NCI-H510A treated with DMSO at 0.1 percent for 48 hours (cell line): ENCODE results near the gene SNED1.

Experiments
- DNase-seq: peaks from one replicate; lab custom pipeline; 2025; lab: John Stamatoyannopoulos, UW

The SNED1 gene

GRCh38 chr2:240960309-240960970 lies 38.0 kb upstream of the SNED1 start:
- peak; percentile 38 for DNase-seq

- DNase-seq = no peak
Measured at GRCh38 chr2:240960971-240961876, 37.2 kb upstream of the SNED1 start.

DNA sequence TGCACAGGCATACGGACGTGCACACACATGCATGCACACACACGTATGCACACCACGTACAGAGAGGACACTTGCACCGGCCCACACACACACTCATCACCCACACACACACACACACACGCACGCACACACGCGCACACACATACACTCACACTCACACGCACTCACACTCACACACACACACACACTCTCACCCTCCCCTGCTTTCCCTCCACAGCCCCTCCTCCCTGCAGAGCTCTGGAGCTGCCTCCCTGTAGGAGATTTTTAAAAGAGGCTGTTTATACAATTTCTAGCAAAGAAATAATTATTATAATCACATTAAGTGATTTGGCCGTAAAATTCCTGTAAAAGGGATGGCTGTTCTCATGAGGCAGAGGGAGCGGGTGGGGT lies 36.5 kb upstream of the SNED1 start:
- DNase-seq = no peak

- DNase-seq = no peak
Measured at GRCh38 chr2:240962300-240963064, 35.9 kb upstream of the SNED1 start.

DNA sequence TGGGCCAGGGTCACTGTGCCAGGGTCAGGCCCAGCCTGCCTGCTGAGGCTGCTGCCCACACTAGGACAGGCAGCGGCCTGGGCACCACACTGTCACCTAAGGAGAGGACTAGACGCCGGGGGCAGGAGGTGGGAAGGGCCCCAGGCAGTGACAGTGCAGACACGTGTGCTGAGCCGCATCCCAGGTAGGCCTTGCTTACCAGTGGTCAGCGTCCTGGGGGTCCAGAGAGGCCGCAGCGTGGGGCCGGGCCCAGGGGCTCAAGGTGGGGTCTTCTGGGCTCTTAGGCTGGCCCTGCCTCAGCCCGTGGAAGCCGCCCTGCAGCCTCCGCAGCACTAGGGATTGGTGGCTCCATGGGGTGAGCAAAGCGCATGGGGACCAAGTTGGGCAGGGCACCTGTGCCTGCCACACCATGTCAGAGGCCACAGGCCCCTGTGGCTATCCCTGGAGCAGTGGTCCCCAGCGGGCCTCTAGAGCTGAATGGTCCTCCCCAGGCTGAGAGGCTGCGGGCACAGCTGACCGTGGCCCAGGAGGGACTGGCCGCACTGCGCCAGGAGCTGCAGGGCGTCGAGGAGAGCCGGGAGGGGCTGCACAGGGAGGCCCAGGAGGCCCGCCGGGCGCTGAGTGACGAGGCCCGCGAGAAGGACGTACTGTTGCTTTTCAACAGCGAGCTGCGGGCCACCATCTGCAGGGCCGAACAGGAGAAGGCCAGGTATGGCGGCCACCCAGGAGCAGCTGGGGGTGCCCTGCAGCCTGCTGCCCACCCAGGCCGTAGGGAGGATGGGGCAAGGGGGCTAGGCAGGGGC lies 35.2 kb upstream of the SNED1 start:
- DNase-seq = no peak

- DNase-seq = no peak
Measured at GRCh38 chr2:240963868-240964703, 34.3 kb upstream of the SNED1 start.

DNA sequence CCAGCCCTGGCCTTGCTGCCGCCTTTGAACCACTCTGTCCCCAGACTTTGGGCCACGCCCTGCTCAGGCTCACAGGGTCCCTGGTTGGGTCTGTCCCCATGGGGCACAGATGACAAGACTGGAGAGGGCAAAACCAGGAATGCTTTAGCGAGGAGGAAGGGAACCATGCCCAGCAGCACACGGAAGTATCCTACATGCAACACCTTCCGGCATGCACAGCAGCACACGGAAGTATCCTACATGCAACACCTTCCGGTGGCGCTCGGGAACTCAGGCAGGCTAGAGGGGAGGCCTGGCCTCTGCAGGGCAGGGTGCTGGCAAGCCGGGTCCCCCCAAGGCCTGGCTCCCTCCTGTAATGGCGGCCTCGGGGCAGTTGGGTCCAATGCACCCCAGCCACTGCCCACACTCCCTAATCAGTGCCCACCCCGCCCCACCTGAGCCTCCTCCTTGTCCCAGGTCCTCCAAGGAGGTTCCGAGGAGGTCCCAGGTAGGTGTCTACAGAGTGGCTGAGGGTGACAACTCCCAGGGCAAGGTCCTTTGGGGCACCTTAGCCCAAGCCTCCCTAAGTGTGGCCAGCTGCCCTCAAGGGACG lies 33.6 kb upstream of the SNED1 start:
- DNase-seq = no peak

GRCh38 chr2:240965296-240965904 lies 33.0 kb upstream of the SNED1 start:
- DNase-seq = no peak

DNA sequence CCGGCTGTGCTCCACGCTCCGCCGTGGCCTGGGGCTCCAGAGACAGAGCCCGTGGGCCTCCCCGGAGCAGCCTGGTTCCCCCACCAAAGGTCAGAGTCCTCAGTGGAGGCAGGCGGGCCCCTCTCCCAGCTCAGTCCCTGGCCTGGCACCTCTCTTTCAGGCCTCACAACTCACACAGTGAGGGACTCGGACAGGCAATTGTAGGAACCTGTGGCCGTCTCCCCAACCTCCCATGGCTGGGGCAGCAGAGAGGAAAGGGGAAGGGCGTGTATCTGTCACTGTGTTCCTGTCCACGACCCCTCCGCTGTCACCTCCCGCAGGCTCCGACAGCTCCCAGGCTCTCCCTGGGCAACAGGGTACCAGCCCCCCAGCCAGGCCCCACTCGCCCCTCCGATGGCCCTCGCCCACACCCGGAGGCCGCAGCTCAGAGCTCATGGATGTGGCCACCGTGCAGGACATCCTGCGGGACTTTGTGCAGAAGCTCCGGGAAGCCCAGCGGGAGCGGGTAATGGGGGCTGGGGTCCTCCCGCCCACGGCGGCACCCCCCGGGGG lies 32.4 kb upstream of the SNED1 start:
- no peak for DNase-seq

- no peak for DNase-seq
Measured at GRCh38 chr2:240966457-240966905, 31.9 kb upstream of the SNED1 start.

GRCh38 chr2:240966906-240967680 lies 31.3 kb upstream of the SNED1 start:
- DNase-seq = peak; percentile 15

GRCh38 chr2:240967681-240968621 lies 30.5 kb upstream of the SNED1 start:
- DNase-seq = no peak

DNA sequence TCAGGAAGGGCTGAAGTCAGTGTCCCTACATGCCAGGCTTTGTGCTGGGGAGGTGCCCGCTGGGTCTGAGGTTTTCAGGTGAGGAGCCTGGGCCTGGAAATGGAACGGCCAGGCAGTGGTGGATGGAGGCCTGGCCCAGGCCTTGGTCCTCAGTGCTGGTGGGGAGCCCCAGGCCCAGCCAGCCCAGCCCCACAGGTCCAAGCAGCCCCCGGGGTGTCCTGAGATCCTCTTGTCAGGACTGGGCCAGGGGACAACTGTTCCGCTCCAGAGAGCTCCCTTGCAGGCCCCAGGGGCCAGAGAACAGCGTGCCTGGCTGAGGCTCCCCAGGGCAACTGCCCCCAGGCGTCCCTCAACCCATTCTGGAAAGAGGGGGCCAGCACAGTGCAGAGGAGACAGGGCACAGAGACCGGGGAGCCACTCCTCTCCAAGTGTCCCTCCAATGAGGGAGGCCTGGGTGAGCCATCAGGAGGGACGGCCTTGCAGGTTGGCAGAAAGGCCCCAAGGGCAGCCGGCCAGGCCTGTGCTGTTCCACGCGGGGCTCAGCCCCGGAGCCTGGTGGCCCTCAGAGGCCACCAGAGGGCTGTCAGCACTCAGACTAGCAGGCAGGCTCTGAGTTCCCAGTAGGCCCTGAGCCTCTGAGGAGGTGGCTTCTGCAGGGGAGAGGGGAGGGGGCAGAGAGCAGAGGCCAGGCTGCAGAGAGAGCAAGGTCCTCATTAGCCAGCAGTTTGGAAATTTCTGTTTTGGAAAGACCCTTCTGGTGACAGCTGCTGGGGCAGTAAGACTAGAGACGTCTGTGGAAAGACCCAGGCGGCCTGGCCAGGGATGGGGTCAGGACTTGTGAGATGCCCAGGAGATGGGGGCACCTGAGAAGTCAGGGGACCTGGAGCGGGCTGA lies 29.4 kb upstream of the SNED1 start:
- DNase-seq = no peak

DNA sequence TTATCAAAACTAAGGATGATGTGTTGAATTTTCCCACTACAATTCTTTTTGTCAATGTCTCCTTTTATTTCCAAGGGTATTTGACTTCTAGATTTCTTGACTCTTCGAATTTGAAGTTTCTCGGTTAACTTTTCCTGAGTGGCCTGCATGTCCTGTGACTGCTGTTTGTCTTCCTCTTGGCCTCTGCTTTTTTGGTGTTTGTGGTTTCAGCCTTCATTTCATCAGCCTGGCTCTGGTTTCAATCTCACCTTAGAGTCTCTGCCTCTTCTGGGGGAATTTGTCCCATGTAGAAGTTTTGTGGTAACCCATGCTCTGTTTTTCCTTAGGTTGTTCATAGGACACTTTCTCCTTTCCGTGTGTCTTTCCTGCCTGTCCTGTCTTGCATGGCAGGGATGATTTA lies 28.3 kb upstream of the SNED1 start:
- DNase-seq = no peak

DNA sequence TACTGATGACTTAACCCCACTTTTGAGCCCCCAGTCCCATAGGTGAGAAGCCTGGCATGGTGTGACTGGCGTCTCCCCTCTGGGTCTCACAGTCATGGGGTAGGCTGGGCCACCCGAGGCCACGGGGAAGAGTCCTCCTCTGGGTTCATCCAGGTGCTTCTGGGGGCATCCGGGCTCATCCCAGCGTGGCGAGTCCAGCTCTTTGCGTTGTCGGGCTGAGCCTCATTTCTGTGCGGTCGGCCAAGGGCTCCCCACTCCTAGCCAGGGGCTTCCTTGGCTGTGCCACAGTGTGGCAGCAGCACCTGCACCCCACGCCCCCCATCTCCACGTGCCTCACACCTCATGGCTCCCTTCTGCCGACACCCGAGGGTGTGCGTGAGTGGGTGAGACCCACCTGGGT lies 27.6 kb upstream of the SNED1 start:
- DNase-seq = no peak

DNA sequence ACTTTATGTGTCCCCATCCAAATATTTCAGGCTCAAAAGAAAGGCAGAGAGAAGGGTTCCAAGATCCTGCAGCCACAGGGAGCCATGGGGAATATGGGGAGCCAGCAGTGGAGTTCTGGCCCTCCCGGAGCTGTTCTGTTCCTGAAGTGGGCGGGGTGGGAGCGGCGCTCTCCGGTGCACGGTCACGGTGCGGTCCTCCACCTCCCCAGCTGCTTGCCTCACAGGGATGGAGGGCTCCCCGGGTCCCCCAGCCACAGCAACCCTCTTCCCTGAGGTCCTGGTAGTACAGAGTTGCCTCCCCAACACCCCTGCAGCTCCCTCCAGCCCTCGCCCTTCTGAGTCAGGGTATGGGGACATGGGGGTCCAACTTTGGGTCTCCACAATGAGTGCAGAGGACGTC lies 26.2 kb upstream of the SNED1 start:
- DNase-seq = no peak
